NAMALWA (cell line): ENCODE results near the gene EPX.

ENCODE experiments used
- DNase-seq: peaks from one replicate; pipeline ENCODE4 v3.0.0-alpha.2; 2015; ENCODE audit warnings: low spot score

The EPX gene

DNA sequence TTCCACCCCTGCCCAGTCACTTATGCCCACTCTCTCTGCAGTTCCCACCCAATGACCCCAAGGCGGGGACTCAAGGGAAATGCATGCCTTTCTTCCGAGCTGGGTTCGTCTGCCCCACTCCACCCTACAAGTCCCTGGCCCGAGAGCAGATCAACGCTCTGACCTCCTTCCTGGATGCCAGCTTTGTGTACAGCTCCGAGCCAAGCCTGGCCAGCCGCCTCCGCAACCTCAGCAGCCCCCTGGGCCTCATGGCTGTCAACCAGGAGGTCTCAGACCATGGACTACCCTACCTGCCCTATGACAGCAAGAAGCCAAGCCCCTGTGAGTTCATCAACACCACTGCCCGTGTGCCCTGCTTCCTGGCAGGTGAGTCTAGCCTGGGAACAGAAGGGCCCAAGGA lies 59.6 kb downstream of the EPX start:
- DNase-seq = no peak

DNA sequence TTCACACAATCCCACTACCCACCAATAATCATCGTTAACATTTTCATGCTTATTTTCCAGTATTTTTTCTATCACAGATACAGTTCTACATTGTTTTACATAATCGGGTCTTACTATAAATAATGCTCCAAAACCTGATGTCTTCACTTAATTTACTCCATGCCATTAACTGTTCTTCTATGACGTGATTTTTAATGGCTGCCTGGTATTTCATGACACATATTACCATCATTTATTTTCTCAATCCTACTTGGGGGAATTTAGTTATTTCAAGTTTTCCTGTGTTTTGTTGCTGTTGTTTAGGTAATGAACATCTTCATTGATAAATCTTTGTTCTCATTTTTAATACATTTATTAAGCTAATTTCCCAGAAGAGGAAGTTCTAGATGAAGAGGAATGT lies 60.6 kb downstream of the EPX start:
- DNase-seq = no peak
